NCI-H2227 treated with DMSO at 0.1 percent for 48 hours (cell line): ENCODE measurements around the gene WT1.
"Not testable (repeated sequence)": the region's sequence is repeated elsewhere in the genome, so short reads cannot be mapped to it uniquely, and the experiment has no call there.

Experiments
- DNase-seq: peaks from one replicate; lab custom pipeline; 2025; lab: John Stamatoyannopoulos, UW

Gene WT1

GRCh38 chr11:32435511-32435941 lies at the start of gene WT1:
Gene WT1 (minus strand): TSS chr11:32435539.
- no peak for DNase-seq

GRCh38 chr11:32479291-32479690 lies 44.0 kb upstream of the WT1 start:
- DNase-seq, result no peak

- DNase-seq, result no peak
Observed at GRCh38 chr11:32478277-32478731, 43.0 kb upstream of the WT1 start.

GRCh38 chr11:32473282-32473909 lies 38.1 kb upstream of the WT1 start:
- no peak for DNase-seq

GRCh38 chr11:32472226-32472625 lies 36.9 kb upstream of the WT1 start:
- DNase-seq, result no peak

GRCh38 chr11:32471544-32471943 lies 36.2 kb upstream of the WT1 start:
- not testable (repeated sequence) for DNase-seq

- DNase-seq, result no peak
Observed at GRCh38 chr11:32469791-32470190, 34.5 kb upstream of the WT1 start.

- DNase-seq, result no peak
Observed at GRCh38 chr11:32466279-32466915, 31.1 kb upstream of the WT1 start.

- DNase-seq, result no peak
Observed at GRCh38 chr11:32464078-32464477, 28.7 kb upstream of the WT1 start.

GRCh38 chr11:32462011-32462690 lies 26.8 kb upstream of the WT1 start:
- DNase-seq, result no peak

GRCh38 chr11:32456864-32457263 lies 21.5 kb upstream of the WT1 start:
- DNase-seq, result no peak

GRCh38 chr11:32454993-32455392 lies 19.7 kb upstream of the WT1 start:
- no peak for DNase-seq

- no peak for DNase-seq
Observed at GRCh38 chr11:32451808-32452207, 16.5 kb upstream of the WT1 start.

GRCh38 chr11:32450372-32450771 lies 15.0 kb upstream of the WT1 start:
- DNase-seq, result no peak

GRCh38 chr11:32448232-32448631 lies 12.9 kb upstream of the WT1 start:
- DNase-seq, result no peak

- DNase-seq, result no peak
Observed at GRCh38 chr11:32447252-32447651, 11.9 kb upstream of the WT1 start.

GRCh38 chr11:32446227-32446626 lies 10.9 kb upstream of the WT1 start:
- no peak for DNase-seq

- no peak for DNase-seq
Observed at GRCh38 chr11:32444186-32444585, 8.8 kb upstream of the WT1 start.

- no peak for DNase-seq
Observed at GRCh38 chr11:32440916-32441315, 5.6 kb upstream of the WT1 start.

- no peak for DNase-seq
Observed at GRCh38 chr11:32440312-32440908, 5.1 kb upstream of the WT1 start.

- no peak for DNase-seq
Observed at GRCh38 chr11:32439501-32440210, 4.3 kb upstream of the WT1 start.

- no peak for DNase-seq
Observed at GRCh38 chr11:32438866-32439489, 3.6 kb upstream of the WT1 start.
